Measurements from ENCODE around the gene AGL.
"Not testable (repeated sequence)": the region's sequence is repeated elsewhere in the genome, so short reads cannot be mapped to it uniquely, and the experiment has no call there.

Gene AGL

GRCh38 chr1:99851850-99852454 is 1.8 kb downstream of the AGL start:
- DNase-seq (ENCODE audit: low read depth in 2 of 2), result no peak

DNA sequence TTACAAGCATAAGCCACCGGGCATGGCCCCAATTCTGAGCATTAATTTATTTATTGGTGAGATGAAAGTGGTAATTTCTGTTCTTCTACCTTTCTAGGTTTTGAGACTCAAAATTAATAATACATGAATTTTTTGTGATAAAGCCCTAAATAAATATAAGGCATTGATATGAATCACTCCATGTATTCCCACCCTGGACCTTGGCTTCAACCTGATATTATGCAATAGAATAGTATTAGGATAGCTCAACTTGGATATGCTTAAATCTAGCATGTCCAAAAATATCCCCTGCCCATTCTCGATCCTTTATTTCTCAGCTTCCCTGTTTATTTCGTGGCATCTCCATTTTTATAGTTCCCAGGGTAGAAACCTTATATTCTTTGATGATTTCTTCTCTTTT is 2.5 kb downstream of the AGL start:
- DNase-seq (ENCODE audit: low read depth in 2 of 2), result no peak

GRCh38 chr1:99855914-99856450 is 5.8 kb downstream of the AGL start:
- no peak for DNase-seq (ENCODE audit: low read depth in 2 of 2)

DNA sequence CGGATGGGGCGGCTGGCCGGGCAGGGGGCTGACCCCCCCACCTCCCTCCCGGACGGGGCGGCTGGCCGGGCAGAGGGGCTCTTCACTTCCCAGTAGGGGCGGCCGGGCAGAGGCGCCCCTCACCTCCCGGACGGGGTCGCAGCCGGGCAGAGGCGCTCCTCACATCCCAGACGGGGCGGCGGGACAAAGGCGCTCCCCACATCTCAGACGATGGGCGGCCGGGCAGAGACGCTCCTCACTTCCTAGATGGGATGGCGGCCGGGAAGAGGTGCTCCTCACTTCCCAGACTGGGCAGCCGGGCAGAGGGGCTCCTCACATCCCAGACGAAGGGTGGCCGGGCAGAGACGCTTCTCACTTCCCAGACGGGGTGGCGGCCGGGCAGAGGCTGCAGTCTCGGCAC is 6.9 kb downstream of the AGL start:
- DNase-seq (ENCODE audit: low read depth in 2 of 2), result not testable (repeated sequence)

DNA sequence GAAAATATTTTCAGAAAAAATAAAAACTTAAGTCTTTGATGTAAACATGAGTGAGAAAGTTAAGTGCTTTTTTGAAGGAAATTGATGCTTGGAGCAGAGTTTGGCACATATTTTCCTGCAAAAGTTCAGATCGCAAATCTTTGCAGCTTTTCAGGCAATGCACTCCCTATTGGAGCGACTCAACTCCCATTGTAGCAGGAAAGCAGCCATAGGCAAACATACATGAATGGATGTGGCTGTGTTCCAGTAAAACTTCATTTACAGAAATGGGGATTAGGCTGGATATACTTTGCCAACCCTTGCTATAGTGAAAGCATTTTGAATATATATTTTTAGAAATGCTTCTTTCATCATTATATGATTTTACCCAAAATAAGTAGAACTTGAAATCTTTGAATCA is 8.1 kb downstream of the AGL start:
- DNase-seq (ENCODE audit: low read depth in 2 of 2), result no peak

GRCh38 chr1:99858881-99859280 is 8.7 kb downstream of the AGL start:
- no peak for DNase-seq (ENCODE audit: low read depth in 2 of 2)

GRCh38 chr1:99860703-99861102 is 10.5 kb downstream of the AGL start:
- no peak for DNase-seq (ENCODE audit: low read depth in 2 of 2)

DNA sequence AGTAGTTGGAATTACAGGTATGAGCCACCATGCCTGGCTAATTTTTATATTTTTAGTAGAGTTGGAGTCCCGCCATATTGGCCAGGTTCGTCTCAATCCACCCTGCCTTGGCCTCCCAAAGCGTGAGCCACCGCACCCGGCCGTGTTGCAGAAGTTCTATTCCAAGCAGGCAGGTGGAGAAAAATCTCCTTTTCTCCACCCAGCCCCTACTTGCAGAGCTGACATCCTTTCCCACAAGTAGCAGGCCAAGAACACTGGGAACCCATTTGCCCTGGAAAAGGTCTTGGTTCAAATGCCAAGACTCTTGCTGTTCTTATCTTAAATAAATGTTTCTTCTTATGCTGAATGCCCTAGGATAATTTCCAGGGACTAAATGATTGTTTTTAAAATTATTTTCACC is 17.5 kb downstream of the AGL start:
- no peak for DNase-seq (ENCODE audit: low read depth in 2 of 2)

DNA sequence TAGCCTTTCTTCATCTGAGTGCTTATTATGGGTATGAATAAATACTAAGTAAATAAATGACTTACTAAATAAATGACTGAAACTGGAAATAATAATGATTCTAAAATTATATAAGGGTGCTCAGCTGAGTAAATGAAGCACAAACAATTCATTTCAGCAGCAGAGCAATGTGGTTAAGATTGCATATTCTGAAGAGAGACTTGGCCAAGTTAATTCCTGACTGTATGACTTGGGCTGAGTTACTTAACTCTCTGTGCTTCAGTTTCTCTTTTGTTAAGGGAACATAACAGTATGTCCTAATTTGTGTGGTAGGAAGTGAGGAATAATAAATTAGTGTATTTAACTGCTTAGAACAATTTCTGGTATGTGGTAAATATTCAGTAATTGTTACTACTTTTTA is 19.1 kb downstream of the AGL start:
- DNase-seq (ENCODE audit: low read depth in 2 of 2), result no peak

- no peak for DNase-seq (ENCODE audit: low read depth in 2 of 2)
Measured at GRCh38 chr1:99869723-99870122, 19.6 kb downstream of the AGL start.

- DNase-seq (ENCODE audit: low read depth in 2 of 2), result no peak
Measured at GRCh38 chr1:99872063-99872462, 21.9 kb downstream of the AGL start.

- no peak for DNase-seq (ENCODE audit: low read depth in 2 of 2)
Measured at GRCh38 chr1:99877568-99877967, 27.4 kb downstream of the AGL start.

DNA sequence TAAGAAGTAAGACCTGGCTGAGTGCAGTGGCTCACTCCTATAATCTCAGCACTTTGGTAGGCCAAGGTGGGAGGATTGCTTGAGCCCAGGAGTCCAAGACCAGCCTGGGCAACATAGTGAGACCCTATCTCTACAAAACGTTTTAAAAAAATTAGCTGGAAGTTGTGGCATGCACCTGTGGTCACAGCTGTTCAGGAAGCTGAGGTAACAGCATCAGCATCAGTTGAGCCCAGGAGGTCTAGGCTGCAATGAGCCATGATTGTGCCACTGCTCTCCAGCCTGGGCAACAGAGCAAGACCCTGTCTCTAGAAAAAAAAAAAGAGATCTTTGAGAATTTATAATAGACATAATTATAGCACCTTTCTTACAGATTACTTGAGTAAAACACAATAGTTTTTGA is 36.0 kb downstream of the AGL start:
- DNase-seq (ENCODE audit: low read depth in 2 of 2), result no peak

GRCh38 chr1:99886841-99887240 is 36.7 kb downstream of the AGL start:
- no peak for DNase-seq (ENCODE audit: low read depth in 2 of 2)

GRCh38 chr1:99887890-99888289 is 37.7 kb downstream of the AGL start:
- DNase-seq (ENCODE audit: low read depth in 2 of 2), result no peak

DNA sequence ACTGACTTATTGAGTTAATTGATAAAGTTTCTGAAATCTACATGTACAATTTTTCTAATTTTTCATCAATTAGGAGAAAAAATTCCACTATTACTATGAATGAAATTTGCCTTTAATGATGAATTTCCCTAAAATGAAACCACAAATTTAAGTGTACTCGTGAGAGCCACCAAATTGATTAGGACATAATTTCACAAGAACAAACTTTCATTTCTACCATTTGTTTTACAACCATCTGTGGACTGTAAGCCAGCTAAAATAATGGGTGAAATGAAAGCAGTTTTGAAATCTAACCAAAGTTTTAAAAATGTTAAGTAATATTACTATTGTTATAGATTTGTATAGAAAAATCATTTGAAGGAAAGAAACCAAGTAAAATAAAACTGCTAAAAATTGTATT is 41.8 kb downstream of the AGL start:
- DNase-seq (ENCODE audit: low read depth in 2 of 2), result no peak

GRCh38 chr1:99903278-99903677 is 53.1 kb downstream of the AGL start:
- DNase-seq (ENCODE audit: low read depth in 2 of 2), result not testable (repeated sequence)

DNA sequence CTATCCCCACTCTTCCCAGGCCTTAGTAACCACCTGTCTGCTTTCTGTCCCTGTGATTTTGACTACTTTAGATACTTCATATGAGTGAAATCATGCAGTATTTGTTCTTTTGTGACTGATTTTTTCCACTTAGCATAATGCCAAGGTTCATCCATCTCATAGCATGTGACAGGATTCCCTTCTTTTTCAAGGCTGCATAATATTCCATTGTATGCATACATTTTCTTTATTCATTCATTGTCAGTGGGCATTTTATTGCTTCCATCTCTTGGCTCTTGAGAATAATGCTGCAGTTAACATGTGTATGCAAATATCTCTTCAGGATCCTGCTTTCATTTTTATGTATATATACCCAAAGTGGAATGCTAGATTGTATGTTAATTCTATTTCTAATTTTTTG is 56.4 kb downstream of the AGL start:
- DNase-seq (ENCODE audit: low read depth in 2 of 2), result no peak

GRCh38 chr1:99917214-99917613 is 67.1 kb downstream of the AGL start:
- DNase-seq (ENCODE audit: low read depth in 2 of 2), result no peak

DNA sequence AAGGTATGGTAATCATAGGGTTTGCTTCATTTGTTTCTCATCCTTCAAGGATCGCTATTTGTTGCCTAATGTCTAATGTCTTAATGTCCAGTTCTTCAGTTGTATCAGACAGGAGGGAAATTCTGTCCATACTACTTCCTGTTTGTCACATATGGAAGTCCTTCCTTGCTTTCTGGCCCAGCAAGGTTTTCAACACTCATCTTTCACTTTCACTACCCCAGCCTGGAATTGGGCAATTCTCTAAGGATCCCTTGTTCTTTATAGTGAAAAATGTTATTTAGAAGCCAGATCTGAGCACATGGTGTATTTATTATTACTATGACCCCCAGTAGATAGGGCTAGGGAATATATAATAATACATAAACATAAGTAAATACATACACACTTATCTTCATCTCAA is 69.1 kb downstream of the AGL start:
- no peak for DNase-seq (ENCODE audit: low read depth in 2 of 2)

- DNase-seq (ENCODE audit: low read depth in 2 of 2), result no peak
Measured at GRCh38 chr1:99934801-99935200, 84.6 kb downstream of the AGL start.

- DNase-seq (ENCODE audit: low read depth in 2 of 2), result no peak
Measured at GRCh38 chr1:99935534-99935933, 85.4 kb downstream of the AGL start.

GRCh38 chr1:99936071-99936470 is 85.9 kb downstream of the AGL start:
- DNase-seq (ENCODE audit: low read depth in 2 of 2), result no peak

DNA sequence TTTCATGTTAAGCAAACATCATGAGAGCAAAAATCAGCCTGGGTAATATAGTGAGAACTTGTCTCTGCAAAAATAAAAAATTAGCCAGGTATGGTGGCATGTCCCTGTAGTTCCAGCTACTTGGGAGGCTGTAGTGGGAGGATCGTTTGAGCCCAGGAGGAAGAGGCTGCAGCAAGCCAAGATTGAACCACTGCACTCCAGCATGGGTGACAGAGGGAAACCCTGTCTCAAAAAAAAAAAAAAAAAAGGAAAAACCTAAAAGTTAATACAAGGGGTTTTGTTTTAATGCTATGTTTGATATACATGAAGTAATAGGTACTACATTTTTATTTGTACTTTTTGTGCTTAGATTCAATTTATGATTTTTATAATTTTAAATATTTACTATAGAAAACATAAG is 92.6 kb downstream of the AGL start:
- DNase-seq (ENCODE audit: low read depth in 2 of 2), result no peak
